H9 (cell line): ENCODE data around the gene ERMP1. TPM values are rescaled to one million over a fixed set of nuclear protein-coding genes. Genes with fewer than 3 reads are reported as not detected.

ENCODE experiments used
- DNase-seq: peaks from one replicate; pipeline ENCODE4 v3.0.0-alpha.2; 2017
- H2AFZ ChIP-seq: one replicate; pipeline ENCODE4 v1.6.1; 2013; ENCODE audit warnings: mild to moderate bottlenecking, low read length, control low read depth, moderate library complexity
- H2AK5ac ChIP-seq: 2 replicates; pipeline ENCODE4 v1.6.1; 2013; ENCODE audit warnings: low read length, control low read depth, mixed read lengths; ENCODE audit not compliant: insufficient read length
- H2BK120ac ChIP-seq: one replicate; pipeline ENCODE4 v1.6.1; 2013; ENCODE audit warnings: low read depth, mild to moderate bottlenecking, low read length, control low read depth, inconsistent platforms; ENCODE audit not compliant: poor library complexity, severe bottlenecking
- H2BK12ac ChIP-seq: 2 replicates; pipeline ENCODE4 v1.6.1; 2013; ENCODE audit warnings: low read length, control low read depth, mixed read lengths, low read depth; ENCODE audit not compliant: insufficient read length
- H2BK15ac ChIP-seq: 2 replicates; pipeline ENCODE4 v1.6.1; 2013; ENCODE audit warnings: low read depth, low read length, control low read depth
- H2BK20ac ChIP-seq: one replicate; pipeline ENCODE4 v1.6.1; 2013; ENCODE audit warnings: low read depth, mild to moderate bottlenecking, low read length, control low read depth, inconsistent platforms; ENCODE audit not compliant: poor library complexity, severe bottlenecking
- H2BK5ac ChIP-seq: 2 replicates; pipeline ENCODE4 v1.6.1; 2013; ENCODE audit warnings: low read length, control low read depth, mixed read lengths; ENCODE audit not compliant: insufficient read length
- H3K14ac ChIP-seq: 2 replicates; pipeline ENCODE4 v1.6.1; 2013; ENCODE audit warnings: low read length, control low read depth; ENCODE audit not compliant: insufficient read depth
- H3K18ac ChIP-seq: 2 replicates; pipeline ENCODE4 v1.6.1; 2013; ENCODE audit warnings: low read depth, mild to moderate bottlenecking, mixed read lengths, low read length, control low read depth; ENCODE audit not compliant: insufficient read length
- H3K23ac ChIP-seq: 2 replicates; pipeline ENCODE4 v1.6.1; 2013; ENCODE audit warnings: low read length, control low read depth, mixed read lengths, low read depth; ENCODE audit not compliant: insufficient read length
- H3K23me2 ChIP-seq: 2 replicates; pipeline ENCODE4 v1.6.1; 2013; ENCODE audit warnings: low read depth, mild to moderate bottlenecking, mixed read lengths, low read length, control low read depth; ENCODE audit not compliant: insufficient read length, poor library complexity, severe bottlenecking
- H3K27ac ChIP-seq: 2 replicates; pipeline ENCODE4 v1.5.1; 2013; ENCODE audit warnings: low read length, control low read depth, mixed read lengths, low read depth; ENCODE audit not compliant: insufficient read length
- H3K27me3 ChIP-seq: 2 replicates; pipeline ENCODE4 v1.6.1; 2013; ENCODE audit warnings: low read length, control low read depth, inconsistent platforms; ENCODE audit not compliant: insufficient read depth
- H3K4ac ChIP-seq: 2 replicates; pipeline ENCODE4 v1.6.1; 2013; ENCODE audit warnings: low read depth, mild to moderate bottlenecking, control low read depth, inconsistent platforms, low read length, moderate library complexity
- H3K4me1 ChIP-seq: 2 replicates; pipeline ENCODE4 v1.6.1; 2013; ENCODE audit warnings: low read length, control low read depth, inconsistent platforms; ENCODE audit not compliant: insufficient read depth
- H3K4me2 ChIP-seq: 2 replicates; pipeline ENCODE4 v1.6.1; 2013; ENCODE audit warnings: low read length, control low read depth, mixed read lengths; ENCODE audit not compliant: insufficient read length, insufficient read depth
- H3K56ac ChIP-seq: 2 replicates; pipeline ENCODE4 v1.6.1; 2013; ENCODE audit warnings: low read depth, mild to moderate bottlenecking, mixed read lengths, low read length, control low read depth; ENCODE audit not compliant: insufficient read length
- H3K79me1 ChIP-seq: 2 replicates; pipeline ENCODE4 v1.6.1; 2013; ENCODE audit warnings: low read depth, mild to moderate bottlenecking, moderate library complexity, low read length, control low read depth, inconsistent platforms; ENCODE audit not compliant: insufficient read depth, poor library complexity, severe bottlenecking
- H3K79me2 ChIP-seq: 2 replicates; pipeline ENCODE4 v1.6.1; 2013; ENCODE audit warnings: low read length, control low read depth, inconsistent platforms; ENCODE audit not compliant: insufficient read depth
- H3K9ac ChIP-seq: 2 replicates; pipeline ENCODE4 v1.6.1; 2013; ENCODE audit warnings: low read length, control low read depth, mixed read lengths; ENCODE audit not compliant: insufficient read length; ENCODE audit errors: extremely low read depth
- H3K9me3 ChIP-seq: one replicate; pipeline ENCODE4 v1.6.1; 2013; ENCODE audit warnings: low read depth, low read length, inconsistent platforms; ENCODE audit not compliant: control insufficient read depth
- H3T11ph ChIP-seq: one replicate; pipeline ENCODE4 v1.6.1; 2013; ENCODE audit warnings: mild to moderate bottlenecking, low read length, control low read depth, inconsistent platforms
- H4K20me1 ChIP-seq: one replicate; pipeline ENCODE4 v1.6.1; 2013; ENCODE audit not compliant: control insufficient read depth, insufficient read length, insufficient read depth
- H4K5ac ChIP-seq: 2 replicates; pipeline ENCODE4 v1.6.1; 2013; ENCODE audit warnings: low read depth, mild to moderate bottlenecking, mixed read lengths, low read length, control low read depth; ENCODE audit not compliant: insufficient read length
- H4K8ac ChIP-seq: replicated peaks from 2 replicates; pipeline ENCODE4 v1.6.1; 2013; ENCODE audit warnings: low read length, control low read depth, mixed read lengths, low read depth; ENCODE audit not compliant: insufficient read length
- H4K91ac ChIP-seq: 2 replicates; pipeline ENCODE4 v1.6.1; 2013; ENCODE audit warnings: low read depth, mild to moderate bottlenecking, moderate library complexity, mixed read lengths, low read length, control low read depth; ENCODE audit not compliant: insufficient read length
- H3K27ac Mint-ChIP-seq, 3 experiments: 2 replicates in 2 of 3; 3 replicates in 1 of 3; pipeline ENCODE4 v1.8.0; 2020 to 2021; ENCODE audit warnings: mixed read lengths in 3 of 3, mild to moderate bottlenecking in 1 of 3, moderate library complexity in 1 of 3
- H3K27me3 Mint-ChIP-seq: 2 replicates; pipeline ENCODE4 v1.8.0; 2021; ENCODE audit warnings: low read depth, mild to moderate bottlenecking, moderate library complexity, mixed read lengths
- H3K36me3 Mint-ChIP-seq, 3 experiments: 2 replicates in 2 of 3; 3 replicates in 1 of 3; pipeline ENCODE4 v1.8.0; 2020 to 2021; ENCODE audit warnings: low read depth in 3 of 3, mixed read lengths in 3 of 3; ENCODE audit not compliant: insufficient read depth in 1 of 3
- H3K4me1 Mint-ChIP-seq, 2 experiments: 2 replicates each; pipeline ENCODE4 v1.8.0; 2020; ENCODE audit warnings: mixed read lengths in 2 of 2
- H3K4me3 Mint-ChIP-seq, 2 experiments: 2 replicates in 1 of 2; 3 replicates in 1 of 2; pipeline ENCODE4 v1.8.0; 2020 to 2021; ENCODE audit warnings: mild to moderate bottlenecking in 2 of 2, mixed read lengths in 2 of 2, moderate library complexity in 1 of 2
- H3K9me3 Mint-ChIP-seq, 2 experiments: 2 replicates in 1 of 2; 3 replicates in 1 of 2; pipeline ENCODE4 v1.8.0; 2020; ENCODE audit warnings: mild to moderate bottlenecking in 2 of 2, mixed read lengths in 2 of 2, moderate library complexity in 1 of 2
- WGBS: extraction: QIAGEN DNeasy Blood & Tissue Kit; methylation state at CpG from one replicate; pipeline ENCODE4 v1.1.7; 2013; ENCODE audit warnings: missing lambda C conversion rate, low lambda C conversion rate, mixed read lengths; ENCODE audit not compliant: insufficient read length; ENCODE audit errors: extremely low coverage; 5-methylcytosine and 5-hydroxymethylcytosine counted together
- total RNA-seq: library from RNA; stranded (reverse); gene quantifications from 2 replicates; pipeline ENCODE4 v1.2.1, GENCODE V29; 2021
- TF ChIP-seq, protein P1 (sequence below): fragments of 200-600 bp; sonication (generic); conservative IDR thresholded peaks from 3 replicates; pipeline ENCODE4 v1.8.0; 2021; ENCODE audit warnings: antibody characterized with exemption, mild to moderate bottlenecking

The ERMP1 gene
- total RNA-seq, 1 experiment from 2014 or later, result 20.2 TPM

DNA sequence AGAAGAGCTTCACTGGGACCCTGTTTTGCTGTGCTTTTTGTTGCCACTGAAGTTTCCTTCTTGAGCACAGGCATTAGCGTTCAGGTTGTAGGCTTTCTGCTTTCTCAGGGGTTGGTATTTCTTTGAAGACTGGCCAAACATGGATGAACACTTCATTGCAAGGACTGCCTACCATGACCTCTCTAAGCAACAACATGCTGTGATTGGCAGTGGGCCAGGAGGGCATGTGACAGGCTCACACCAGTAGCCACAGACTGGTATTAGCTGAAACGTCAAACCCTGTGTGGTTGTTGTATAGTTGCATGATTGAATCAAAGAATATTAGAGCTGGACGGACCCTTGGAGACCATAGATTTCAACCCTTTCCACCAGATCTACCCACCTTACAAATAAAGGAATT is 37.8 kb upstream of the ERMP1 start:
- no peaks in the 10 kb centered on the region for H3K27me3 ChIP-seq
- no peak overlapping the region for H2BK20ac ChIP-seq
- no peaks in the 10 kb centered on the region for H3K9me3 ChIP-seq
- H3K23me2 ChIP-seq, result no peaks in the 10 kb centered on the region
- no peak overlapping the region for H4K8ac ChIP-seq
- H3K9ac ChIP-seq, result no peak overlapping the region
- H3K23ac ChIP-seq, result no peak overlapping the region
- no peaks in the 10 kb centered on the region for H4K20me1 ChIP-seq
- H2BK5ac ChIP-seq, result no peak overlapping the region
- H2AFZ ChIP-seq, result no peak overlapping the region
- no peak overlapping the region for H3K4me2 ChIP-seq
- DNase-seq, result no peak
- no peak overlapping the region for H2BK15ac ChIP-seq
- H3K79me2 ChIP-seq, result no peaks in the 10 kb centered on the region
- no peak overlapping the region for H2AK5ac ChIP-seq
- peaks cover 11 to 18% of the 10 kb centered on the region in 2 experiments for H3K4me1 Mint-ChIP-seq
- H3K18ac ChIP-seq, result no peak overlapping the region
- no peak overlapping the region for H2BK12ac ChIP-seq
- 0 out of 2 replicates have a peak, but pooled peaks cover 4% of the 10 kb centered on the region for H3K4me1 ChIP-seq
- no peak overlapping the region for H2BK120ac ChIP-seq
- H4K5ac ChIP-seq, result no peak overlapping the region
- no peak overlapping the region for H3K14ac ChIP-seq
- no peak overlapping the region for H4K91ac ChIP-seq
- H3K4ac ChIP-seq, result no peak overlapping the region
- H3K9me3 Mint-ChIP-seq, result no peaks in the 10 kb centered on the region
- WGBS, result no CpG with 5 or more reads among the region's 3 CpGs
- H3T11ph ChIP-seq, result no peak overlapping the region
- peaks cover 5% of the 10 kb centered on the region for H3K27me3 Mint-ChIP-seq
- no peak overlapping the region for H3K4me3 Mint-ChIP-seq
- H3K27ac Mint-ChIP-seq, result no peak overlapping the region
- H3K36me3 Mint-ChIP-seq, result no peaks in the 10 kb centered on the region
- H3K56ac ChIP-seq, result no peak overlapping the region
- no peak overlapping the region for H3K27ac ChIP-seq
- H3K79me1 ChIP-seq, result no peaks in the 10 kb centered on the region
- TF ChIP-seq, protein P1, sequence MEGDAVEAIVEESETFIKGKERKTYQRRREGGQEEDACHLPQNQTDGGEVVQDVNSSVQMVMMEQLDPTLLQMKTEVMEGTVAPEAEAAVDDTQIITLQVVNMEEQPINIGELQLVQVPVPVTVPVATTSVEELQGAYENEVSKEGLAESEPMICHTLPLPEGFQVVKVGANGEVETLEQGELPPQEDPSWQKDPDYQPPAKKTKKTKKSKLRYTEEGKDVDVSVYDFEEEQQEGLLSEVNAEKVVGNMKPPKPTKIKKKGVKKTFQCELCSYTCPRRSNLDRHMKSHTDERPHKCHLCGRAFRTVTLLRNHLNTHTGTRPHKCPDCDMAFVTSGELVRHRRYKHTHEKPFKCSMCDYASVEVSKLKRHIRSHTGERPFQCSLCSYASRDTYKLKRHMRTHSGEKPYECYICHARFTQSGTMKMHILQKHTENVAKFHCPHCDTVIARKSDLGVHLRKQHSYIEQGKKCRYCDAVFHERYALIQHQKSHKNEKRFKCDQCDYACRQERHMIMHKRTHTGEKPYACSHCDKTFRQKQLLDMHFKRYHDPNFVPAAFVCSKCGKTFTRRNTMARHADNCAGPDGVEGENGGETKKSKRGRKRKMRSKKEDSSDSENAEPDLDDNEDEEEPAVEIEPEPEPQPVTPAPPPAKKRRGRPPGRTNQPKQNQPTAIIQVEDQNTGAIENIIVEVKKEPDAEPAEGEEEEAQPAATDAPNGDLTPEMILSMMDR, result no peak
